Neural cell (in vitro differentiated cells): Measurements from ENCODE around the gene SDK2.

Experiments
- POLR2AphosphoS5 ChIP-seq: IDR thresholded peaks from 2 replicates; pipeline ENCODE4 v1.6.1; 2012
- RAD21 ChIP-seq: fragments of 450-650 bp; conservative IDR thresholded peaks from 2 replicates; pipeline ENCODE4 v1.6.1; 2014; ENCODE audit warnings: antibody characterized with exemption, mild to moderate bottlenecking, moderate library complexity
- REST ChIP-seq: IDR thresholded peaks from 2 replicates; pipeline ENCODE4 v1.6.1; 2012; ENCODE audit warnings: borderline replicate concordance
- SMC3 ChIP-seq: fragments of 450-650 bp; conservative IDR thresholded peaks from 2 replicates; pipeline ENCODE4 v1.6.1; 2014; ENCODE audit warnings: antibody characterized with exemption, mild to moderate bottlenecking, moderate library complexity; ENCODE audit not compliant: poor library complexity
- TAF1 ChIP-seq: IDR thresholded peaks from 2 replicates; pipeline ENCODE4 v1.6.1; 2012; ENCODE audit warnings: low read depth
- TF ChIP-seq, protein P1 (sequence below): fragments of 450-650 bp; IDR thresholded peaks from 2 replicates; pipeline ENCODE4 v1.5.1; 2014; ENCODE audit warnings: antibody characterized with exemption, mild to moderate bottlenecking, moderate library complexity; ENCODE audit not compliant: poor library complexity, severe bottlenecking

- TF ChIP-seq SMC3 (no peak), RAD21 (no peak), POLR2AphosphoS5 (no peak), TAF1 (no peak), REST (no peak)
- TF ChIP-seq, protein P1, sequence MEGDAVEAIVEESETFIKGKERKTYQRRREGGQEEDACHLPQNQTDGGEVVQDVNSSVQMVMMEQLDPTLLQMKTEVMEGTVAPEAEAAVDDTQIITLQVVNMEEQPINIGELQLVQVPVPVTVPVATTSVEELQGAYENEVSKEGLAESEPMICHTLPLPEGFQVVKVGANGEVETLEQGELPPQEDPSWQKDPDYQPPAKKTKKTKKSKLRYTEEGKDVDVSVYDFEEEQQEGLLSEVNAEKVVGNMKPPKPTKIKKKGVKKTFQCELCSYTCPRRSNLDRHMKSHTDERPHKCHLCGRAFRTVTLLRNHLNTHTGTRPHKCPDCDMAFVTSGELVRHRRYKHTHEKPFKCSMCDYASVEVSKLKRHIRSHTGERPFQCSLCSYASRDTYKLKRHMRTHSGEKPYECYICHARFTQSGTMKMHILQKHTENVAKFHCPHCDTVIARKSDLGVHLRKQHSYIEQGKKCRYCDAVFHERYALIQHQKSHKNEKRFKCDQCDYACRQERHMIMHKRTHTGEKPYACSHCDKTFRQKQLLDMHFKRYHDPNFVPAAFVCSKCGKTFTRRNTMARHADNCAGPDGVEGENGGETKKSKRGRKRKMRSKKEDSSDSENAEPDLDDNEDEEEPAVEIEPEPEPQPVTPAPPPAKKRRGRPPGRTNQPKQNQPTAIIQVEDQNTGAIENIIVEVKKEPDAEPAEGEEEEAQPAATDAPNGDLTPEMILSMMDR = no peak
These were observed 294.6 kb downstream of the SDK2 start for GRCh38 chr17:73349647-73350046.
